K562 (cell line): ENCODE measurements around the gene GBX1. TPM values are rescaled to one million over a fixed set of nuclear protein-coding genes. Genes with fewer than 3 reads are reported as not detected.

Experiments
- ARHGAP35 ChIP-seq: fragments of 450-650 bp; IDR thresholded peaks from 2 replicates; pipeline ENCODE4 v1.6.1; 2018; ENCODE audit not compliant: partially characterized antibody
- BCOR ChIP-seq: fragments of 450-650 bp; IDR thresholded peaks from 2 replicates; pipeline ENCODE4 v1.6.1; 2016
- CBX8 ChIP-seq: fragments of 200-600 bp; sonication (generic); IDR thresholded peaks from 2 replicates; pipeline ENCODE4 v1.6.1; 2012; ENCODE audit warnings: borderline replicate concordance, mixed run types, low read depth, mild to moderate bottlenecking, moderate library complexity, mixed read lengths, low read length, control low read depth, inconsistent platforms; ENCODE audit not compliant: poor library complexity, severe bottlenecking; ENCODE audit errors: extremely low read depth
- CHCHD3 ChIP-seq: fragments of 250-450 bp; sonication (Bioruptor Pico); IDR thresholded peaks from 2 replicates; pipeline ENCODE4 v2.1.2; 2022; ENCODE audit warnings: mild to moderate bottlenecking
- CXXC5 ChIP-seq: fragments of 250-450 bp; sonication (Bioruptor Pico); IDR thresholded peaks from 2 replicates; pipeline ENCODE4 v1.8.0; 2022; ENCODE audit warnings: inconsistent platforms, mild to moderate bottlenecking, moderate library complexity
- ESRRA ChIP-seq: fragments of 450-650 bp; IDR thresholded peaks from 2 replicates; pipeline ENCODE4 v1.6.1; 2014; ENCODE audit warnings: low read depth, mild to moderate bottlenecking, moderate library complexity, borderline replicate concordance
- HES1 ChIP-seq: fragments of 450-650 bp; IDR thresholded peaks from 2 replicates; pipeline ENCODE4 v1.6.1; 2016; ENCODE audit warnings: low read depth, mild to moderate bottlenecking, moderate library complexity
- POLR2AphosphoS5 ChIP-seq: IDR thresholded peaks from 2 replicates; pipeline ENCODE4 v1.6.1; 2011; ENCODE audit warnings: mild to moderate bottlenecking, low read depth, low read length, moderate library complexity; ENCODE audit not compliant: control insufficient read depth, insufficient read depth
- ZBTB7A ChIP-seq: IDR thresholded peaks from 2 replicates; pipeline ENCODE4 v1.6.1; 2011; ENCODE audit warnings: low read depth, mild to moderate bottlenecking, low read length, moderate library complexity, borderline replicate concordance; ENCODE audit not compliant: control insufficient read depth
- ZNF133 ChIP-seq: fragments of 250-450 bp; sonication (Bioruptor Pico); IDR thresholded peaks from 2 replicates; pipeline ENCODE4 v1.4.0; 2020; ENCODE audit warnings: mild to moderate bottlenecking
- ZNF277 ChIP-seq: fragments of 250-450 bp; sonication (Bioruptor Pico); IDR thresholded peaks from 2 replicates; pipeline ENCODE4 v1.8.0; 2022; ENCODE audit warnings: inconsistent platforms, mild to moderate bottlenecking, moderate library complexity, borderline replicate concordance
- ZNF75A ChIP-seq: fragments of 450-650 bp; formaldehyde crosslinking; IDR thresholded peaks from 2 replicates; pipeline ENCODE4 v1.4.0; 2020; ENCODE audit warnings: mild to moderate bottlenecking
- ZNF77 ChIP-seq: fragments of 250-450 bp; sonication (Bioruptor Pico); IDR thresholded peaks from 2 replicates; pipeline ENCODE4 v1.5.0; 2020
- polyA plus RNA-seq, 8 experiments: library from polyadenylated mRNA; depleted of rRNA in 4 of 8; stranded (reverse) in 5 of 8; unstranded in 3 of 8; fragments of >200 nt; fragmentation: Nextera tagmentation in 2 of 8; fragmentation: Illumina TruSeq in 1 of 8; extraction: Ambion mirVana in 2 of 8; extraction: Trizol in 1 of 8; gene quantifications; 2 replicates each; pipeline versions ENCODE4 v1.2.1 to v1.2.3, GENCODE V29; 2011 to 2014; ENCODE audit warnings: inconsistent platforms in 1 of 8, missing spikeins in 1 of 8
- total RNA-seq, 7 experiments: library from RNA; depleted of rRNA in 6 of 7; stranded (reverse); fragments of >200 nt in 6 of 7; fragmentation: Illumina TruSeq in 2 of 7; extraction: Trizol in 2 of 7; gene quantifications; 2 replicates each; pipeline versions ENCODE4 v1.2.1 to v1.2.3, GENCODE V29; 2011 to 2021; ENCODE audit warnings: low replicate concordance in 1 of 7
- TF ChIP-seq, protein P1 (sequence below): fragments of 250-450 bp; sonication (Bioruptor Pico); IDR thresholded peaks from 2 replicates; pipeline ENCODE4 v1.9.0; 2021; ENCODE audit warnings: mild to moderate bottlenecking, inconsistent platforms
- TF ChIP-seq, protein P2 (sequence below): fragments of 450-650 bp; formaldehyde crosslinking; IDR thresholded peaks from 2 replicates; pipeline ENCODE4 v1.4.0; 2022; ENCODE audit warnings: missing genetic modification characterization
- TF ChIP-seq, protein P3 (sequence below): fragments of 250-450 bp; sonication (Bioruptor Pico); IDR thresholded peaks from 2 replicates; pipeline ENCODE4 v1.5.0; 2020; ENCODE audit warnings: mild to moderate bottlenecking, borderline replicate concordance
- TF ChIP-seq, protein P4 (sequence below): sonication (generic); formaldehyde crosslinking; IDR thresholded peaks from 2 replicates; pipeline ENCODE4 v1.8.1; 2023; ENCODE audit warnings: mild to moderate bottlenecking, missing genetic modification reagents, moderate library complexity

The GBX1 gene
- total and polyA plus RNA-seq, 9 of the 15 experiments (the other 6 are each of a cell fraction or from before 2014, with no cell fraction given), result not detected

- TF ChIP-seq, protein P1, sequence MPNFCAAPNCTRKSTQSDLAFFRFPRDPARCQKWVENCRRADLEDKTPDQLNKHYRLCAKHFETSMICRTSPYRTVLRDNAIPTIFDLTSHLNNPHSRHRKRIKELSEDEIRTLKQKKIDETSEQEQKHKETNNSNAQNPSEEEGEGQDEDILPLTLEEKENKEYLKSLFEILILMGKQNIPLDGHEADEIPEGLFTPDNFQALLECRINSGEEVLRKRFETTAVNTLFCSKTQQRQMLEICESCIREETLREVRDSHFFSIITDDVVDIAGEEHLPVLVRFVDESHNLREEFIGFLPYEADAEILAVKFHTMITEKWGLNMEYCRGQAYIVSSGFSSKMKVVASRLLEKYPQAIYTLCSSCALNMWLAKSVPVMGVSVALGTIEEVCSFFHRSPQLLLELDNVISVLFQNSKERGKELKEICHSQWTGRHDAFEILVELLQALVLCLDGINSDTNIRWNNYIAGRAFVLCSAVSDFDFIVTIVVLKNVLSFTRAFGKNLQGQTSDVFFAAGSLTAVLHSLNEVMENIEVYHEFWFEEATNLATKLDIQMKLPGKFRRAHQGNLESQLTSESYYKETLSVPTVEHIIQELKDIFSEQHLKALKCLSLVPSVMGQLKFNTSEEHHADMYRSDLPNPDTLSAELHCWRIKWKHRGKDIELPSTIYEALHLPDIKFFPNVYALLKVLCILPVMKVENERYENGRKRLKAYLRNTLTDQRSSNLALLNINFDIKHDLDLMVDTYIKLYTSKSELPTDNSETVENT (CRISPR knock-in tag), result 0 out of 2 replicates have a peak, but pooled peaks have one; percentile 32
- TF ChIP-seq, protein P2, sequence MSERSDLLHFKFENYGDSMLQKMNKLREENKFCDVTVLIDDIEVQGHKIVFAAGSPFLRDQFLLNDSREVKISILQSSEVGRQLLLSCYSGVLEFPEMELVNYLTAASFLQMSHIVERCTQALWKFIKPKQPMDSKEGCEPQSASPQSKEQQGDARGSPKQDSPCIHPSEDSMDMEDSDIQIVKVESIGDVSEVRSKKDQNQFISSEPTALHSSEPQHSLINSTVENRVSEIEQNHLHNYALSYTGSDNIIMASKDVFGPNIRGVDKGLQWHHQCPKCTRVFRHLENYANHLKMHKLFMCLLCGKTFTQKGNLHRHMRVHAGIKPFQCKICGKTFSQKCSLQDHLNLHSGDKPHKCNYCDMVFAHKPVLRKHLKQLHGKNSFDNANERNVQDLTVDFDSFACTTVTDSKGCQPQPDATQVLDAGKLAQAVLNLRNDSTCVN, result 0 out of 2 replicates have a peak, but pooled peaks have one; percentile 43
- peak; percentile 76 for TF ChIP-seq CXXC5 (CRISPR knock-in tag)
- peak; percentile 81 for TF ChIP-seq ARHGAP35
- TF ChIP-seq POLR2AphosphoS5, result no peak
- no peak for TF ChIP-seq CHCHD3 (CRISPR knock-in tag)
- peak; percentile 53 for TF ChIP-seq BCOR
- TF ChIP-seq ESRRA, result peak; percentile 66; the same call in 1 of the 2 replicates
- no peak for TF ChIP-seq ZNF75A (CRISPR knock-in tag)
- no peak for TF ChIP-seq ZNF277 (CRISPR knock-in tag)
- no peak for TF ChIP-seq ZNF133 (CRISPR knock-in tag)
- TF ChIP-seq ZBTB7A, result peak; percentile 83
- TF ChIP-seq HES1, result 0 out of 2 replicates have a peak, but pooled peaks have one; percentile 18
- TF ChIP-seq ZNF77 (CRISPR knock-in tag), result no peak
- TF ChIP-seq, protein P3, sequence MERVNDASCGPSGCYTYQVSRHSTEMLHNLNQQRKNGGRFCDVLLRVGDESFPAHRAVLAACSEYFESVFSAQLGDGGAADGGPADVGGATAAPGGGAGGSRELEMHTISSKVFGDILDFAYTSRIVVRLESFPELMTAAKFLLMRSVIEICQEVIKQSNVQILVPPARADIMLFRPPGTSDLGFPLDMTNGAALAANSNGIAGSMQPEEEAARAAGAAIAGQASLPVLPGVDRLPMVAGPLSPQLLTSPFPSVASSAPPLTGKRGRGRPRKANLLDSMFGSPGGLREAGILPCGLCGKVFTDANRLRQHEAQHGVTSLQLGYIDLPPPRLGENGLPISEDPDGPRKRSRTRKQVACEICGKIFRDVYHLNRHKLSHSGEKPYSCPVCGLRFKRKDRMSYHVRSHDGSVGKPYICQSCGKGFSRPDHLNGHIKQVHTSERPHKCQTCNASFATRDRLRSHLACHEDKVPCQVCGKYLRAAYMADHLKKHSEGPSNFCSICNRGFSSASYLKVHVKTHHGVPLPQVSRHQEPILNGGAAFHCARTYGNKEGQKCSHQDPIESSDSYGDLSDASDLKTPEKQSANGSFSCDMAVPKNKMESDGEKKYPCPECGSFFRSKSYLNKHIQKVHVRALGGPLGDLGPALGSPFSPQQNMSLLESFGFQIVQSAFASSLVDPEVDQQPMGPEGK (CRISPR knock-in tag), result no peak
- no peak for TF ChIP-seq CBX8
- TF ChIP-seq, protein P4, sequence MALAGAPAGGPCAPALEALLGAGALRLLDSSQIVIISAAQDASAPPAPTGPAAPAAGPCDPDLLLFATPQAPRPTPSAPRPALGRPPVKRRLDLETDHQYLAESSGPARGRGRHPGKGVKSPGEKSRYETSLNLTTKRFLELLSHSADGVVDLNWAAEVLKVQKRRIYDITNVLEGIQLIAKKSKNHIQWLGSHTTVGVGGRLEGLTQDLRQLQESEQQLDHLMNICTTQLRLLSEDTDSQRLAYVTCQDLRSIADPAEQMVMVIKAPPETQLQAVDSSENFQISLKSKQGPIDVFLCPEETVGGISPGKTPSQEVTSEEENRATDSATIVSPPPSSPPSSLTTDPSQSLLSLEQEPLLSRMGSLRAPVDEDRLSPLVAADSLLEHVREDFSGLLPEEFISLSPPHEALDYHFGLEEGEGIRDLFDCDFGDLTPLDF (CRISPR knock-in tag), result no peak
Observed at GRCh38 chr7:151168003-151168786, 701 bp upstream of the GBX1 start (continued).
